HCT116 (cell line): ENCODE results near the gene KIAA1328.

Experiments used
- CEBPB ChIP-seq: IDR thresholded peaks from 2 replicates; pipeline ENCODE4 v1.6.1; 2012; ENCODE audit warnings: low read depth
- EZH2 ChIP-seq: fragments of 200-600 bp; sonication (generic); IDR thresholded peaks from 2 replicates; pipeline ENCODE4 v1.6.1; 2017; ENCODE audit warnings: antibody characterized with exemption, mixed run types
- EZH2phosphoT487 ChIP-seq: fragments of 200-600 bp; IDR thresholded peaks from 2 replicates; pipeline ENCODE4 v1.6.1; 2018; ENCODE audit warnings: antibody characterized with exemption, borderline replicate concordance
- POLR2A ChIP-seq: IDR thresholded peaks from 2 replicates; pipeline ENCODE4 v1.7.0; 2011; ENCODE audit warnings: borderline replicate concordance; ENCODE audit not compliant: insufficient read depth, insufficient read length; ENCODE audit errors: extremely low read depth
- POLR2AphosphoS5 ChIP-seq: IDR thresholded peaks from 2 replicates; pipeline ENCODE4 v1.6.1; 2011; ENCODE audit warnings: mild to moderate bottlenecking, low read depth, low read length, moderate library complexity
- SP1 ChIP-seq: IDR thresholded peaks from 2 replicates; pipeline ENCODE4 v1.6.1; 2012; ENCODE audit warnings: low read depth
- SRF ChIP-seq: IDR thresholded peaks from 2 replicates; pipeline ENCODE4 v1.6.1; 2012; ENCODE audit warnings: low read depth
- ZFX ChIP-seq: fragments of 450-650 bp; IDR thresholded peaks from 2 replicates; pipeline ENCODE4 v1.6.1; 2017
- ZNF274 ChIP-seq: fragments of 200-500 bp; sonication (Bioruptor generic); IDR thresholded peaks from 2 replicates; pipeline ENCODE4 v1.6.1; 2014; ENCODE audit warnings: mild to moderate bottlenecking, low read depth, low read length, inconsistent platforms
- TF ChIP-seq, protein P1 (sequence below), 3 experiments: fragments of 200-600 bp in 1 of 3; sonication (generic) in 1 of 3; IDR thresholded peaks in 2 of 3; conservative IDR thresholded peaks in 1 of 3; 2 replicates each; pipeline ENCODE4 v1.5.1; 2012 to 2017; ENCODE audit warnings: low read depth in 2 of 3, low read length in 2 of 3, antibody characterized with exemption in 1 of 3, borderline replicate concordance in 1 of 3, control low read depth in 1 of 3, mild to moderate bottlenecking in 1 of 3, mixed read lengths in 1 of 3, mixed run types in 1 of 3, moderate library complexity in 1 of 3; ENCODE audit not compliant: insufficient read depth in 1 of 3
- TF ChIP-seq, protein P2 (sequence below): IDR thresholded peaks from 2 replicates; pipeline ENCODE4 v1.6.1; 2012
- TF ChIP-seq, protein P3 (sequence below): IDR thresholded peaks from 2 replicates; pipeline ENCODE4 v1.6.1; 2012; ENCODE audit warnings: low read depth

DNA sequence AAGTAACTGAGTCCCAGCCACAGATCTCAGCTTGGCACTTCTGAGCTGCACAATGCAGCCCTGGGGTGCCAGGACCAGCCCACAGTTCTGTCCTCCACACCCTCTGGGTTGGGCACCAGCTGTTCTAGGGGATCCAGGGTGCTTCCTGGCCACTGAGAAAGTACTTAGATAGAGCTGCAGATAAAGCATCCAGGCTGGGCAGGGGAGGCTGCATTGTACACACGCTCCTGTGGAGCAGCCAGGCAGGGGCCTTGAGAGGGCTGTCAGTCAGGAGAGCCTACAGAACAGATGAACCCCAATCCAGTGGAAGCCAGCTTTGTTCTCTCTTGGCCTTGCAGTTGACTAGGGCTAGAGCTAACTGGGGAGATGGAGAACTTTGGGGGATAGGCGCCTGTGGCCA, 104.6 kb downstream of the KIAA1328 start:
- TF ChIP-seq EZH2phosphoT487, result no peak
- TF ChIP-seq, protein P1, sequence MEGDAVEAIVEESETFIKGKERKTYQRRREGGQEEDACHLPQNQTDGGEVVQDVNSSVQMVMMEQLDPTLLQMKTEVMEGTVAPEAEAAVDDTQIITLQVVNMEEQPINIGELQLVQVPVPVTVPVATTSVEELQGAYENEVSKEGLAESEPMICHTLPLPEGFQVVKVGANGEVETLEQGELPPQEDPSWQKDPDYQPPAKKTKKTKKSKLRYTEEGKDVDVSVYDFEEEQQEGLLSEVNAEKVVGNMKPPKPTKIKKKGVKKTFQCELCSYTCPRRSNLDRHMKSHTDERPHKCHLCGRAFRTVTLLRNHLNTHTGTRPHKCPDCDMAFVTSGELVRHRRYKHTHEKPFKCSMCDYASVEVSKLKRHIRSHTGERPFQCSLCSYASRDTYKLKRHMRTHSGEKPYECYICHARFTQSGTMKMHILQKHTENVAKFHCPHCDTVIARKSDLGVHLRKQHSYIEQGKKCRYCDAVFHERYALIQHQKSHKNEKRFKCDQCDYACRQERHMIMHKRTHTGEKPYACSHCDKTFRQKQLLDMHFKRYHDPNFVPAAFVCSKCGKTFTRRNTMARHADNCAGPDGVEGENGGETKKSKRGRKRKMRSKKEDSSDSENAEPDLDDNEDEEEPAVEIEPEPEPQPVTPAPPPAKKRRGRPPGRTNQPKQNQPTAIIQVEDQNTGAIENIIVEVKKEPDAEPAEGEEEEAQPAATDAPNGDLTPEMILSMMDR (IDR thresholded peaks at IDR 0.05 in 2 of 3, conservative IDR thresholded peaks at IDR 0.05 in 1 of 3; ENCODE audit: borderline replicate concordance in 1 of 3, insufficient read depth in 1 of 3, low read depth in 2 of 3, low read length in 2 of 3), result no peak
- no peak for TF ChIP-seq SRF
- no peak for TF ChIP-seq POLR2A
- no peak for TF ChIP-seq POLR2AphosphoS5
- TF ChIP-seq EZH2, result no peak
- TF ChIP-seq ZFX, result no peak
- TF ChIP-seq, protein P2, sequence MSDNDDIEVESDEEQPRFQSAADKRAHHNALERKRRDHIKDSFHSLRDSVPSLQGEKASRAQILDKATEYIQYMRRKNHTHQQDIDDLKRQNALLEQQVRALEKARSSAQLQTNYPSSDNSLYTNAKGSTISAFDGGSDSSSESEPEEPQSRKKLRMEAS, result no peak
- TF ChIP-seq SP1, result no peak
- TF ChIP-seq ZNF274, result no peak
- TF ChIP-seq CEBPB, result no peak
- TF ChIP-seq, protein P3, sequence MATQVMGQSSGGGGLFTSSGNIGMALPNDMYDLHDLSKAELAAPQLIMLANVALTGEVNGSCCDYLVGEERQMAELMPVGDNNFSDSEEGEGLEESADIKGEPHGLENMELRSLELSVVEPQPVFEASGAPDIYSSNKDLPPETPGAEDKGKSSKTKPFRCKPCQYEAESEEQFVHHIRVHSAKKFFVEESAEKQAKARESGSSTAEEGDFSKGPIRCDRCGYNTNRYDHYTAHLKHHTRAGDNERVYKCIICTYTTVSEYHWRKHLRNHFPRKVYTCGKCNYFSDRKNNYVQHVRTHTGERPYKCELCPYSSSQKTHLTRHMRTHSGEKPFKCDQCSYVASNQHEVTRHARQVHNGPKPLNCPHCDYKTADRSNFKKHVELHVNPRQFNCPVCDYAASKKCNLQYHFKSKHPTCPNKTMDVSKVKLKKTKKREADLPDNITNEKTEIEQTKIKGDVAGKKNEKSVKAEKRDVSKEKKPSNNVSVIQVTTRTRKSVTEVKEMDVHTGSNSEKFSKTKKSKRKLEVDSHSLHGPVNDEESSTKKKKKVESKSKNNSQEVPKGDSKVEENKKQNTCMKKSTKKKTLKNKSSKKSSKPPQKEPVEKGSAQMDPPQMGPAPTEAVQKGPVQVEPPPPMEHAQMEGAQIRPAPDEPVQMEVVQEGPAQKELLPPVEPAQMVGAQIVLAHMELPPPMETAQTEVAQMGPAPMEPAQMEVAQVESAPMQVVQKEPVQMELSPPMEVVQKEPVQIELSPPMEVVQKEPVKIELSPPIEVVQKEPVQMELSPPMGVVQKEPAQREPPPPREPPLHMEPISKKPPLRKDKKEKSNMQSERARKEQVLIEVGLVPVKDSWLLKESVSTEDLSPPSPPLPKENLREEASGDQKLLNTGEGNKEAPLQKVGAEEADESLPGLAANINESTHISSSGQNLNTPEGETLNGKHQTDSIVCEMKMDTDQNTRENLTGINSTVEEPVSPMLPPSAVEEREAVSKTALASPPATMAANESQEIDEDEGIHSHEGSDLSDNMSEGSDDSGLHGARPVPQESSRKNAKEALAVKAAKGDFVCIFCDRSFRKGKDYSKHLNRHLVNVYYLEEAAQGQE, result no peak
